SK-N-SH (cell line): ENCODE data around the gene PER3.

Experiments used
- CTCF ChIP-seq: fragments of 200-600 bp; sonication (generic); IDR thresholded peaks from 2 replicates; pipeline ENCODE4 v1.6.1; 2017; ENCODE audit warnings: antibody characterized with exemption, mild to moderate bottlenecking, moderate library complexity
- POLR2AphosphoS5 ChIP-seq: IDR thresholded peaks from 2 replicates; pipeline ENCODE4 v1.6.1; 2012; ENCODE audit warnings: low read depth, low read length
- RAD21 ChIP-seq: IDR thresholded peaks from 2 replicates; pipeline ENCODE4 v1.6.1; 2012; ENCODE audit warnings: mild to moderate bottlenecking, low read length
- RFX5 ChIP-seq: IDR thresholded peaks from 2 replicates; pipeline ENCODE4 v1.6.1; 2012; ENCODE audit warnings: mild to moderate bottlenecking, improper control_type of control experiment, low read length
- TAF1 ChIP-seq: IDR thresholded peaks from 2 replicates; pipeline ENCODE4 v1.6.1; 2012; ENCODE audit warnings: low read depth, mild to moderate bottlenecking, low read length, moderate library complexity, borderline replicate concordance
- TEAD4 ChIP-seq: IDR thresholded peaks from 2 replicates; pipeline ENCODE4 v1.4.0; 2012; ENCODE audit warnings: mild to moderate bottlenecking, borderline replicate concordance; ENCODE audit not compliant: insufficient read depth
- YY1 ChIP-seq: IDR thresholded peaks from 2 replicates; pipeline ENCODE4 v1.4.0; 2012; ENCODE audit warnings: low read depth, mild to moderate bottlenecking

- TF ChIP-seq RAD21 (no peak), RFX5 (no peak), CTCF (no peak), YY1 (no peak), POLR2AphosphoS5 (no peak), TEAD4 (no peak), TAF1 (no peak)
Observed at GRCh38 chr1:7853684-7854026, 69.6 kb downstream of the PER3 start.
